GM20000 (cell line): ENCODE measurements around the gene FAM78B.

Source experiments
- DNase-seq: peaks from one replicate; pipeline ENCODE4 v3.0.0; 2012; ENCODE audit warnings: low spot score
- TF ChIP-seq, protein P1 (sequence below): IDR thresholded peaks from 2 replicates; pipeline ENCODE4 v1.5.1; 2012; ENCODE audit warnings: mild to moderate bottlenecking, control low read depth; ENCODE audit errors: extremely low read depth, missing control alignments

The FAM78B gene

DNA sequence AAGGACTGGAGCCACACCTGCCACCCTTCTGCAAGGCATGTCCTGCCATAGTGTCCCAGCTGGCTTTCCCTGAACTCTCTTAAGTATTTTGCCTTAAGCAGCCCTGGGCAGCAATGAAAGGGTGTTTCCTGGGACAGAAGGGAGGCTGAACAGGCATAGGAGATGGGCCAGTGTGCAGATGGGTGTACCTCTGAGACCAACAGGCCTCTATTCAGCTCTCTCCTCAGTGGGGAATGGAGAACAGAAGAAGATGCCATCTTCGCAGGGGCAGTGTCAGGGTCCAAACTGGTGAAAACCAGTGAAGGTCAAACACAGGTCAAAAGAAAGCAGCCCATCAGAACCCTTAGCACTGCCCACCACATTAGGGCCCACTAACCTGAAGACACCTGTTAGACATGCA lies 53.2 kb downstream of the FAM78B start:
- DNase-seq: no peak
- TF ChIP-seq, protein P1, sequence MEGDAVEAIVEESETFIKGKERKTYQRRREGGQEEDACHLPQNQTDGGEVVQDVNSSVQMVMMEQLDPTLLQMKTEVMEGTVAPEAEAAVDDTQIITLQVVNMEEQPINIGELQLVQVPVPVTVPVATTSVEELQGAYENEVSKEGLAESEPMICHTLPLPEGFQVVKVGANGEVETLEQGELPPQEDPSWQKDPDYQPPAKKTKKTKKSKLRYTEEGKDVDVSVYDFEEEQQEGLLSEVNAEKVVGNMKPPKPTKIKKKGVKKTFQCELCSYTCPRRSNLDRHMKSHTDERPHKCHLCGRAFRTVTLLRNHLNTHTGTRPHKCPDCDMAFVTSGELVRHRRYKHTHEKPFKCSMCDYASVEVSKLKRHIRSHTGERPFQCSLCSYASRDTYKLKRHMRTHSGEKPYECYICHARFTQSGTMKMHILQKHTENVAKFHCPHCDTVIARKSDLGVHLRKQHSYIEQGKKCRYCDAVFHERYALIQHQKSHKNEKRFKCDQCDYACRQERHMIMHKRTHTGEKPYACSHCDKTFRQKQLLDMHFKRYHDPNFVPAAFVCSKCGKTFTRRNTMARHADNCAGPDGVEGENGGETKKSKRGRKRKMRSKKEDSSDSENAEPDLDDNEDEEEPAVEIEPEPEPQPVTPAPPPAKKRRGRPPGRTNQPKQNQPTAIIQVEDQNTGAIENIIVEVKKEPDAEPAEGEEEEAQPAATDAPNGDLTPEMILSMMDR: no peak

- no peak for DNase-seq
- TF ChIP-seq, protein P1: no peak
Observed at GRCh38 chr1:166113031-166113430, 53.8 kb downstream of the FAM78B start.

GRCh38 chr1:166112425-166112824 lies 54.4 kb downstream of the FAM78B start:
- TF ChIP-seq, protein P1: no peak
- no peak for DNase-seq

GRCh38 chr1:166111430-166111829 lies 55.4 kb downstream of the FAM78B start:
- TF ChIP-seq, protein P1: no peak

GRCh38 chr1:166090244-166090643 lies 76.6 kb downstream of the FAM78B start:
- DNase-seq: no peak
- TF ChIP-seq, protein P1: no peak

More at GRCh38 chr1:166111430-166111829, 55.4 kb downstream of the FAM78B start:
- DNase-seq: no peak

- peak; percentile 42 for DNase-seq
- TF ChIP-seq, protein P1: no peak
Observed at GRCh38 chr1:166089804-166090203, 77.0 kb downstream of the FAM78B start.

DNA sequence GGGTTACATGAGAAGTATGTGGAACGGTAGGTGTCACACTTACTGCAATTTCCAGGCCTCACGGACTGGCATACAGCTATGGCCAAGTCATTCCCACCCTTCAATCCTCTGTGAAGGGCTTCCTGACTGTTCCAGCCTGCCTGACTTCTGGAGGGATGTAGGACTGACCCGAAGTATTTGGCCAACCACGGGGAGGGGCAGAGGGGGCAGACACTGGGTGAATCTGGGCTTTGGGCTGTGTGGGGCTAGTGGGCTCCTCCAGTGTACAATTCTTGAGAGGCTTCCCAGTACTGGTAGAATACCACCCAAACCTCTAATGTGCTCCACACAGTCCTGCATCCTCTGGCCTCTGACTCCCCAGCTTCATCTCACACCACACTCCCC lies 78.2 kb downstream of the FAM78B start:
- DNase-seq: no peak
- TF ChIP-seq, protein P1: no peak
